HCT116 (cell line): ENCODE data around the gene SLC8A2.

ENCODE experiments used
- EZH2 ChIP-seq: fragments of 200-600 bp; sonication (generic); IDR thresholded peaks from 2 replicates; pipeline ENCODE4 v1.6.1; 2017; ENCODE audit warnings: antibody characterized with exemption, mixed run types
- POLR2AphosphoS5 ChIP-seq: IDR thresholded peaks from 2 replicates; pipeline ENCODE4 v1.6.1; 2011; ENCODE audit warnings: mild to moderate bottlenecking, low read depth, low read length, moderate library complexity
- RAD21 ChIP-seq: IDR thresholded peaks from 2 replicates; pipeline ENCODE4 v1.6.1; 2012; ENCODE audit warnings: low read depth, mild to moderate bottlenecking
- ZNF274 ChIP-seq: fragments of 200-500 bp; sonication (Bioruptor generic); IDR thresholded peaks from 2 replicates; pipeline ENCODE4 v1.6.1; 2014; ENCODE audit warnings: mild to moderate bottlenecking, low read depth, low read length, inconsistent platforms

GRCh38 chr19:47476438-47476972, 4.8 kb upstream of the SLC8A2 start:
- no peak for TF ChIP-seq EZH2
- TF ChIP-seq RAD21 = no peak
- TF ChIP-seq POLR2AphosphoS5 = no peak
- TF ChIP-seq ZNF274 = no peak
